Psoas muscle (tissue), 8 donors: ENCODE measurements around the gene SYDE2. TPM values are rescaled to one million over a fixed set of nuclear protein-coding genes. Genes with fewer than 3 reads are reported as not detected.

Experiments
- ATAC-seq, 4 donors: fragments of 200-7000 bp; cut with Tn5 transposase; one replicate each; pipeline ENCODE4 v1.9.1; 2020; ENCODE audit warnings: moderate library complexity in 3 of 4, mild to moderate bottlenecking in 2 of 4
- DNase-seq, 2 donors: peaks; one replicate each; pipeline ENCODE4 v3.0.0-alpha.2; 2020
- H3K27ac ChIP-seq: fragments of 200-600 bp; one replicate; pipeline ENCODE4 v1.8.0; 2022
- H3K27me3 ChIP-seq, 3 donors: fragments of 200-600 bp in 1 of 3; one replicate each; pipeline versions ENCODE4 v1.6.1 to v1.8.0; 2013 to 2022; ENCODE audit warnings: low read length in 2 of 3, mild to moderate bottlenecking in 2 of 3, moderate library complexity in 1 of 3; ENCODE audit not compliant: insufficient read depth in 3 of 3
- H3K36me3 ChIP-seq, 2 donors: fragments of 200-600 bp in 1 of 2; one replicate each; pipeline versions ENCODE4 v1.6.1 to v1.8.0; 2013 to 2022; ENCODE audit warnings: low read depth in 1 of 2, mild to moderate bottlenecking in 1 of 2, moderate library complexity in 1 of 2; ENCODE audit not compliant: insufficient read depth in 1 of 2
- H3K4me1 ChIP-seq: fragments of 200-600 bp; one replicate; pipeline ENCODE4 v1.8.0; 2022
- H3K4me3 ChIP-seq: fragments of 200-600 bp; one replicate; pipeline ENCODE4 v1.8.0; 2022; ENCODE audit warnings: mild to moderate bottlenecking
- H3K9me3 ChIP-seq: fragments of 200-600 bp; one replicate; pipeline ENCODE4 v1.8.0; 2022
- CTCF ChIP-seq: fragments of 200-600 bp; IDR thresholded peaks from one replicate; pipeline ENCODE4 v1.8.0; 2022; ENCODE audit warnings: antibody characterized with exemption
- WGBS, 3 donors: extraction: QIAGEN DNeasy Blood & Tissue Kit; methylation state at CpG; one replicate each; pipeline versions ENCODE4 v1.1.6 to v1.1.7; 2013; 5-methylcytosine and 5-hydroxymethylcytosine counted together
- intact Hi-C, 2 donors: fragments of 100-400 bp; cut with DNase I; formaldehyde crosslinking; loops; one replicate each; pipeline versions ENCODE4 v1.11.0 to v1.14.2; 2022
- polyA plus RNA-seq, 3 donors: library from polyadenylated mRNA; stranded (reverse); fragments of 200-250 nt; gene quantifications; one replicate each; pipeline ENCODE4 v1.2.3, GENCODE V29; 2013
- total RNA-seq, 4 donors: library from RNA; stranded (reverse); fragmentation: NEBNext Ultra II Directional in 2 of 4; extraction: Animal tissue kit (Norgen Biotek cat#: 25700) in 2 of 4; gene quantifications; one replicate each; pipeline versions ENCODE4 v1.2.1 to v1.2.4, GENCODE V29; 2021 to 2023
- donor health status: healthy with polysubstance abuse.
- donor health status: DM: no; HTN: no; CAD: no; lungs with moderate emphysema.
- donor health status: Bipolar disorder and iron deficiency.
- donor health status: healthy.
- donor health status: DM: yes; HTN: yes; CAD: no.
- donor health status: DM: no; HTN: no; CAD: no.
- donor health status: DM: no; HTN: no; CAD: no.
- donor health status: DM: yes; HTN: yes; CAD: no.

Gene SYDE2
- total and polyA plus RNA-seq, 7 donors: 0.30 to 5.9 (median 3.9) TPM

DNA sequence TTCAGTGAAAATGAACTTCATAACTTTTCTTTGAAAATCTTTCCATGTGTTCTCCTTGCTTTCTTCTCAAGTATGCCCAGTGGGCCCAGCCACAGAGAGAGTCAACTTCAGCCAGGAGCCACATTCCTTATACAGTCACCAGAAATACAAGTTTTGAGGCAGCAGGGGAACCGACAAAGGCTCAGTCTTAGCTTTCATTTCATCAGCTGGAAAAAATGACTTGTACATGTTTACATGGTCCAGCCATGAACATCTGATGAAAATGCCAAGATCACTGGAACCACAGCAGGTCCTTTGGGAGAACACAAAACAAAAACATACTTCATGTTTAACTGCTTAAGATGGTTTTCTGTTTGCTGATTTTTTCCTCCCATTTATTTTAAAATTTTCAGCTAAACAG lies 72.5 kb downstream of the SYDE2 start:
- intact Hi-C loops: no loop called here
- DNase-seq (no peak), ATAC-seq (no peak)
- WGBS, 3 donors: 18 to 27% (median 25%) methylated on average over 1 of the region's 1 CpG
- H3K36me3 ChIP-seq: no peaks in the 10 kb centered on the region
- H3K9me3 ChIP-seq: no peaks in the 10 kb centered on the region
- no peak overlapping the region for H3K27ac ChIP-seq
- H3K4me3 ChIP-seq: no peak overlapping the region
- no peaks in the 10 kb centered on the region for H3K27me3 ChIP-seq
- TF ChIP-seq CTCF: no peak
- H3K4me1 ChIP-seq: no peaks in the 10 kb centered on the region

GRCh38 chr1:85125891-85126290 lies 74.9 kb downstream of the SYDE2 start:
- intact Hi-C loops: no loop called here
- no peaks in the 10 kb centered on the region for H3K27me3 ChIP-seq
- DNase-seq (no peak), ATAC-seq (no peak)
- WGBS, 3 donors: 41 to 52% (median 46%) methylated on average over 1 of the region's 1 CpG
- no peaks in the 10 kb centered on the region for H3K4me1 ChIP-seq
- H3K4me3 ChIP-seq: no peak overlapping the region
- H3K27ac ChIP-seq: no peak overlapping the region
- no peaks in the 10 kb centered on the region for H3K36me3 ChIP-seq
- H3K9me3 ChIP-seq: no peaks in the 10 kb centered on the region
- TF ChIP-seq CTCF: no peak

- H3K36me3 ChIP-seq: no peaks in the 10 kb centered on the region
Observed at GRCh38 chr1:85124091-85124490, 76.7 kb downstream of the SYDE2 start.

GRCh38 chr1:85122169-85122568 lies 78.6 kb downstream of the SYDE2 start:
- Histone ChIP-seq H3K4me1 (no peaks in the 10 kb centered on the region), H3K27me3 (peaks cover 0 to 3% (median 0%) of the 10 kb centered on the region in 3 donors), H3K4me3 (no peak overlapping the region), H3K27ac (no peak overlapping the region), H3K9me3 (no peaks in the 10 kb centered on the region), H3K36me3 (no peaks in the 10 kb centered on the region)
- WGBS, 3 donors: 70 to 92% (median 71%) methylated on average over 2 of the region's 2 CpGs
- TF ChIP-seq CTCF: no peak
- intact Hi-C loops: no loop called here
- ATAC-seq (no peak), DNase-seq (no peak)

More at GRCh38 chr1:85124091-85124490, 76.7 kb downstream of the SYDE2 start:
- Histone ChIP-seq H3K27ac (no peak overlapping the region), H3K4me3 (no peak overlapping the region), H3K9me3 (no peaks in the 10 kb centered on the region), H3K27me3 (peaks cover 0 to 3% (median 0%) of the 10 kb centered on the region in 3 donors), H3K4me1 (no peaks in the 10 kb centered on the region)
- no peak for ATAC-seq
- intact Hi-C loops: no loop called here
- no peak for TF ChIP-seq CTCF
- DNase-seq: no peak
- 74 to 85% (median 77%) methylated on average over 5 of the region's 5 CpGs for WGBS, 3 donors

- no peak for TF ChIP-seq CTCF
- DNase-seq (no peak), ATAC-seq (no peak)
- no peaks in the 10 kb centered on the region for H3K9me3 ChIP-seq
- no peak overlapping the region for H3K4me3 ChIP-seq
- no peak overlapping the region for H3K27ac ChIP-seq
- intact Hi-C loops: no loop called here
- H3K4me1 ChIP-seq: no peaks in the 10 kb centered on the region
- peaks cover 0 to 3% (median 0%) of the 10 kb centered on the region in 3 donors for H3K27me3 ChIP-seq
- H3K36me3 ChIP-seq: no peaks in the 10 kb centered on the region
- 92 to 93% (median 93%) methylated on average over 4 of the region's 4 CpGs for WGBS, 3 donors
Observed at GRCh38 chr1:85121744-85122143, 79.1 kb downstream of the SYDE2 start.
